ENCODE data around the gene GPR179. TPM values are rescaled to one million over a fixed set of nuclear protein-coding genes. Genes with fewer than 3 reads are reported as not detected.
"Not testable (repeated sequence)": the region's sequence is repeated elsewhere in the genome, so short reads cannot be mapped to it uniquely, and the experiment has no call there.

The GPR179 gene
- total RNA-seq, 1 experiment from 2014 or later, result 0.09 TPM

DNA sequence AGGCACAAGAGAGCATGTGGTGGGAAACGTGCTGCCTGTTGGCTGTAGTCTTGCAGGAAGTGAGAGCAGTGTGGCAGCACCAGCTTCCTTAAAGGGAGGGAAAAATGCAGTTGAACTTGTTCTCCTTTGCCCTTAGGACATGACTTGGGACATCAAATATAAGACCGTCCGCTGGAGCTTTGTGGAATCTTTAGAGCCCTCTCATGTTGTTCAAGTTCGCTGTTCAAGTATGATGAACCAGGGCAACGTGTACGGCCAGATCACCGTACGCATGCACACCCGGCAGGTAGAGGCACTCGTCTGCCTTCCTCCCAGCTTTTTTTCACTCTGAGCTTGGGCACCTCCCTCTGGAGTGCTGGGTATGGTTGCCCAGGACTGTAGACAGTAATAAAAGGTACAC, 23.3 kb downstream of the GPR179 start:
- H3K36me3 Mint-ChIP-seq, result peaks cover 42% of the 10 kb centered on the region
- peak overlapping the region; percentile 25; the same call in 1 of the 2 replicates for H3K27ac Mint-ChIP-seq
- ATAC-seq (no peak), DNase-seq (ENCODE audit: low spot score) (no peak)
- peaks cover 17% of the 10 kb centered on the region for H3K4me1 Mint-ChIP-seq
- no peak overlapping the region for H3K4me3 Mint-ChIP-seq
- ChIA-PET POLR2A (no interaction called here), CTCF (interaction anchor here (1.5 to 5.3 kb wide), 2 partner anchors 13 to 93 kb away, joined by 6 to 43 read pairs; no protein-coding TSS in a partner anchor)
- H3K9me3 Mint-ChIP-seq, result no peaks in the 10 kb centered on the region
- TF ChIP-seq GABPB1 (CRISPR knock-in tag; IDR thresholded peaks at IDR 0.05) (no peak), ZNF232 (CRISPR knock-in tag; IDR thresholded peaks at IDR 0.05) (no peak), TEAD4 (CRISPR knock-in tag; IDR thresholded peaks at IDR 0.05) (no peak), OVOL2 (CRISPR knock-in tag; IDR thresholded peaks at IDR 0.05; ENCODE audit: borderline replicate concordance) (no peak), TP53 (CRISPR knock-in tag; IDR thresholded peaks at IDR 0.05) (no peak), ZNF396 (CRISPR knock-in tag; IDR thresholded peaks at IDR 0.05; ENCODE audit: borderline replicate concordance) (no peak)
- TF ChIP-seq, protein P1, sequence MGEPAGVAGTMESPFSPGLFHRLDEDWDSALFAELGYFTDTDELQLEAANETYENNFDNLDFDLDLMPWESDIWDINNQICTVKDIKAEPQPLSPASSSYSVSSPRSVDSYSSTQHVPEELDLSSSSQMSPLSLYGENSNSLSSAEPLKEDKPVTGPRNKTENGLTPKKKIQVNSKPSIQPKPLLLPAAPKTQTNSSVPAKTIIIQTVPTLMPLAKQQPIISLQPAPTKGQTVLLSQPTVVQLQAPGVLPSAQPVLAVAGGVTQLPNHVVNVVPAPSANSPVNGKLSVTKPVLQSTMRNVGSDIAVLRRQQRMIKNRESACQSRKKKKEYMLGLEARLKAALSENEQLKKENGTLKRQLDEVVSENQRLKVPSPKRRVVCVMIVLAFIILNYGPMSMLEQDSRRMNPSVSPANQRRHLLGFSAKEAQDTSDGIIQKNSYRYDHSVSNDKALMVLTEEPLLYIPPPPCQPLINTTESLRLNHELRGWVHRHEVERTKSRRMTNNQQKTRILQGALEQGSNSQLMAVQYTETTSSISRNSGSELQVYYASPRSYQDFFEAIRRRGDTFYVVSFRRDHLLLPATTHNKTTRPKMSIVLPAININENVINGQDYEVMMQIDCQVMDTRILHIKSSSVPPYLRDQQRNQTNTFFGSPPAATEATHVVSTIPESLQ (CRISPR knock-in tag; IDR thresholded peaks at IDR 0.05), result no peak
- H3K27me3 Mint-ChIP-seq (ENCODE audit: low read depth), result no peaks in the 10 kb centered on the region

DNA sequence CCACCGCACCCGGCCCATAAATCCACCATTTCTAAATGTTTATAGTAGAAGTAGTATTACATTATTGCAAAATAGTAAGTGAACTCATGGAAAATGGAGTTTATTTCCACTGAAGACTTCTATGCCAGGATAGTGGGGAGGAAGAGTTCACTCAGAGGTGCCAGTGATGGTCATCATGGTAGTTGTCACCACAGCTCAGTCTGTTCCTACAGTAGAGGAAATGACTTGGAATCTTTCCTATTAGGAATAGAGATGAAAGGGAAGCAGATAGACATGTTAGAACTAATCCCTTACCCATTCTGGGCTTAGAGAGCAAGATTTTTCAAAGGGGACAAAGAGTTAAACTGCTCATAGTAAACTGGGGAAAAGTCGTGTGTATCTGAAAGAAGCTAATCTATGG, 26.7 kb downstream of the GPR179 start:
- Mint-ChIP-seq H3K36me3 (peaks cover 35% of the 10 kb centered on the region), H3K4me1 (no peaks in the 10 kb centered on the region), H3K27me3 (ENCODE audit: low read depth) (no peaks in the 10 kb centered on the region), H3K27ac (peak overlapping the region; percentile 72), H3K4me3 (no peak overlapping the region), H3K9me3 (no peaks in the 10 kb centered on the region)
- POLR2A ChIA-PET, result no interaction called here
- CTCF ChIA-PET, result interaction anchor here (0.7 to 1.7 kb wide), 4 partner anchors 14 to 97 kb away, joined by 3 to 6 read pairs (median 4); no protein-coding TSS in a partner anchor
- TF ChIP-seq GRHL2 (CRISPR knock-in tag; IDR thresholded peaks at IDR 0.05; ENCODE audit: insufficient replicate concordance, severe bottlenecking) (no peak), OVOL2 (CRISPR knock-in tag; IDR thresholded peaks at IDR 0.05; ENCODE audit: borderline replicate concordance) (no peak), SP1 (CRISPR knock-in tag; conservative IDR thresholded peaks at IDR 0.05) (no peak), ZNF263 (CRISPR knock-in tag; IDR thresholded peaks at IDR 0.05; ENCODE audit: low read depth) (no peak)
- TF ChIP-seq, protein P2, sequence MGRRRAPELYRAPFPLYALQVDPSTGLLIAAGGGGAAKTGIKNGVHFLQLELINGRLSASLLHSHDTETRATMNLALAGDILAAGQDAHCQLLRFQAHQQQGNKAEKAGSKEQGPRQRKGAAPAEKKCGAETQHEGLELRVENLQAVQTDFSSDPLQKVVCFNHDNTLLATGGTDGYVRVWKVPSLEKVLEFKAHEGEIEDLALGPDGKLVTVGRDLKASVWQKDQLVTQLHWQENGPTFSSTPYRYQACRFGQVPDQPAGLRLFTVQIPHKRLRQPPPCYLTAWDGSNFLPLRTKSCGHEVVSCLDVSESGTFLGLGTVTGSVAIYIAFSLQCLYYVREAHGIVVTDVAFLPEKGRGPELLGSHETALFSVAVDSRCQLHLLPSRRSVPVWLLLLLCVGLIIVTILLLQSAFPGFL (CRISPR knock-in tag; IDR thresholded peaks at IDR 0.05; ENCODE audit: borderline replicate concordance), result no peak
- no peak for DNase-seq (ENCODE audit: low spot score)
- ATAC-seq, result no peak

DNA sequence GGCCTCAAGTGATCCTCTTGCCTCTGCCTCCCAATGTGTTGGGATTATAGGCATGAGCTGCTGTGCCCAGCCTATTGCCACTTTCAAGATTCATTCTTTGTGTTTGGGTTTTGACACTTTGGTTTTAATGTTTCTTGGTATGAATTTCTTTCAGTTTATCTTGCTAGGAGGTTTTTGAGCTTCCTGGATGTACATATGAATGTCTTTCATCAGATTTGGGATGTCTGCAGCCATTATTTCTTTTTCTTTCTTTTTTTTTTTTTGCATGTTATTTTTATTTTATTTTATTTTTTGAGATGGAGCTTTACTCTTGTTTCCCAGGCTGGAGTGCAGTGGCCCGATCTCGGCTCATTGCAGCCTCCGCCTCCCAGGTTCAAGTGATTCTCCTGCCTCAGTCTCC, 28.3 kb downstream of the GPR179 start:
- peaks cover 30% of the 10 kb centered on the region for H3K36me3 Mint-ChIP-seq
- no peak overlapping the region for H3K27ac Mint-ChIP-seq
- DNase-seq (ENCODE audit: low spot score), result no peak
- H3K9me3 Mint-ChIP-seq, result no peaks in the 10 kb centered on the region
- H3K4me1 Mint-ChIP-seq, result no peaks in the 10 kb centered on the region
- ChIA-PET CTCF (interaction anchor here (0.7 kb wide), 1 partner anchor 18 kb away, joined by 6 read pairs; no protein-coding TSS in a partner anchor), POLR2A (interaction anchor here (0.6 kb wide), 1 partner anchor 122 kb away, joined by 3 read pairs; no protein-coding TSS in a partner anchor)
- ATAC-seq, result no peak
- no peak overlapping the region for H3K4me3 Mint-ChIP-seq
- no peaks in the 10 kb centered on the region for H3K27me3 Mint-ChIP-seq (ENCODE audit: low read depth)
- TF ChIP-seq TEAD4 (CRISPR knock-in tag; IDR thresholded peaks at IDR 0.05), result no peak
- TF ChIP-seq NR1H2 (CRISPR knock-in tag; IDR thresholded peaks at IDR 0.05), result no peak

DNA sequence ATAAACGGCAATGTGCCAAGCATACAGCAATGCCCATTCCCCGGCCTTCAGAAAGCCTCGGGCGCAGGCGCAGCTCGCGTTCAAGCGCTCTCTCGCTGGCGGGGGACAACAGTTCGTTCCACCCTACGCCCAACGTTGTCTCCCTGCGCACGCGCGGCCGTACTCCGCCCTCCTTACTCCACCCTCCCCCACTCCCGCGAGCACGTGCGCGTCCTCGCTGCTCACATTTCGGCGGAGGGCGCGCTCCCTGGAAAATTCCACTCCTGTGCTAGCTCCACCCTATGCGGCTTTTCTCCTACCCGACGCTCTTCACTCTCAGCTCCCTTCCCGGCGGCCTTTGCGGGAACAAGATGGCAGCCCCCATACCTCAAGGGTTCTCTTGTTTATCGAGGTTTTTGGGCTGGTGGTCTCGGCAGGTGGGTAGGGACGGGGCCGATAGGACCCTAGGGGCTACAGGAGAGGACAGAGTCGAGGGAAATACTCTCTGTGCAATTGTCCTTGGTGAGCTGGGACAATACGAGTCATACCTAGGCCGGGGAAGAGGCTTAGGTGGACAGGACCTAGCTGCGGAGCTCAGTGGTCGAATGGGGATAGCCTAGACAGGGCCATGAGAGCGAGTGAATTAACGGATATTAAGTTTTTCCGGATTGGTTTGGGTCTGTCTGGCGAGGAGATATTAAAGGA, 46.8 kb downstream of the GPR179 start, which contains the start of gene MRPL45:
Gene MRPL45, plus strand, starts transcription at position 335 of the 684 bp plus-strand sequence. Its CDS starts 16 bp downstream, at position 351.
- peak; percentile 97 for DNase-seq (ENCODE audit: low spot score)
- TF ChIP-seq, protein P3, sequence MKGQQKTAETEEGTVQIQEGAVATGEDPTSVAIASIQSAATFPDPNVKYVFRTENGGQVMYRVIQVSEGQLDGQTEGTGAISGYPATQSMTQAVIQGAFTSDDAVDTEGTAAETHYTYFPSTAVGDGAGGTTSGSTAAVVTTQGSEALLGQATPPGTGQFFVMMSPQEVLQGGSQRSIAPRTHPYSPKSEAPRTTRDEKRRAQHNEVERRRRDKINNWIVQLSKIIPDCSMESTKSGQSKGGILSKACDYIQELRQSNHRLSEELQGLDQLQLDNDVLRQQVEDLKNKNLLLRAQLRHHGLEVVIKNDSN (CRISPR knock-in tag; IDR thresholded peaks at IDR 0.05), result peak; percentile 76; the same call in 1 of the 2 replicates
- TF ChIP-seq, protein P4, sequence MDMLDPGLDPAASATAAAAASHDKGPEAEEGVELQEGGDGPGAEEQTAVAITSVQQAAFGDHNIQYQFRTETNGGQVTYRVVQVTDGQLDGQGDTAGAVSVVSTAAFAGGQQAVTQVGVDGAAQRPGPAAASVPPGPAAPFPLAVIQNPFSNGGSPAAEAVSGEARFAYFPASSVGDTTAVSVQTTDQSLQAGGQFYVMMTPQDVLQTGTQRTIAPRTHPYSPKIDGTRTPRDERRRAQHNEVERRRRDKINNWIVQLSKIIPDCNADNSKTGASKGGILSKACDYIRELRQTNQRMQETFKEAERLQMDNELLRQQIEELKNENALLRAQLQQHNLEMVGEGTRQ (CRISPR knock-in tag; IDR thresholded peaks at IDR 0.05), result peak; percentile 75
- TF ChIP-seq, protein P5, sequence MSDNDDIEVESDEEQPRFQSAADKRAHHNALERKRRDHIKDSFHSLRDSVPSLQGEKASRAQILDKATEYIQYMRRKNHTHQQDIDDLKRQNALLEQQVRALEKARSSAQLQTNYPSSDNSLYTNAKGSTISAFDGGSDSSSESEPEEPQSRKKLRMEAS (CRISPR knock-in tag; IDR thresholded peaks at IDR 0.05), result peak; percentile 67; the same call in 1 of the 2 replicates
- TF ChIP-seq FOXK1 (CRISPR knock-in tag; IDR thresholded peaks at IDR 0.05), result peak; percentile 38; the same call in 1 of the 2 replicates
- 0 out of 2 replicates have a peak, but pooled peaks have one; percentile 40 for TF ChIP-seq ETV6 (CRISPR knock-in tag; IDR thresholded peaks at IDR 0.05)
- H3K4me1 Mint-ChIP-seq; H3K9me3 Mint-ChIP-seq; POLR2A ChIA-PET; H3K27me3 Mint-ChIP-seq (ENCODE audit: low read depth): not testable (repeated sequence)
- peak within 1 kb of the TSS; percentile 98 for H3K4me3 Mint-ChIP-seq
- CTCF ChIA-PET, result interaction anchor here (0.6 to 1.5 kb wide), 2 partner anchors 25 to 28 kb away, joined by 3 to 6 read pairs; no protein-coding TSS in a partner anchor
- H3K27ac Mint-ChIP-seq, result peak within 1 kb of the TSS; percentile 99
- ATAC-seq, result peak; percentile 95
- H3K36me3 Mint-ChIP-seq, result peaks cover 14% of the 10 kb centered on the region

DNA sequence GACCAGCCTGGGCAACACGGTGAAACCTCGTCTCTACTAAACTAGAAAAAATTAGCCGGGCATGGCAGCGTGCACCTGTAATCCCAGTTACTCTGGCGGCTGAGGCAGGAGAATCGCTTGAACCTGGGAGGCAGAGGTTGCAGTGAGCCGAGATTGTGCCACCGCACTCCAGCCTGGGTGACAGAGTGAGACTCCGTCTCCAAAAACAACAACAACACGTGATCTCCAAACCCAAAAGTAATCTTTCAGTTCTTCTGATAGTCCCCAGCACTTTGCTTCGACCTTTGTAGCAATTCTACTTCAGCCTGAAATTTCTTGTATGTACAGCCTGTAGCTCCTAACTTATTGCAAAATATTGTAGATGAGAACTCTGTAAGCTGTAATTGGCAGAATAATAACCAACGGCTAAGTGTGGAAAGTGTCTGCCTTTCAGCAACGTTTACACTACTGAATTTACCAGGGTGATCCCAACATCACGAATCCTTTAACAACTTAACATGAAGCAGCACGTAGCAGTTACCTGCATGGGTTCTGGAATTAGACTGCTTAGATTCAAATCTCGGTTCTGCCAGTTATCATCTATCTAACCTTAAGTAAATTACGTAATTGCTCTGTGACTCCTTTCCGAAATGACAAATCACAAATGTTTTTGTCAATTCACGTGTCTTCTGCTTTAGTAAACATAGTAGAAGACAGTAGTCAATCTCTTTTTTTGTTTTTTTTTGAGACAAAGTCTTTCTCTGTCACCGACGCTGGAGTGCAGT, 48.0 kb downstream of the GPR179 start:
- POLR2A ChIA-PET; DNase-seq (ENCODE audit: low spot score): not testable (repeated sequence)

More for the DNA sequence above, 48.0 kb downstream of the GPR179 start:
- H3K36me3 Mint-ChIP-seq; H3K4me1 Mint-ChIP-seq; H3K27me3 Mint-ChIP-seq (ENCODE audit: low read depth); H3K9me3 Mint-ChIP-seq; ATAC-seq: not testable (repeated sequence)
- Mint-ChIP-seq H3K27ac (peak overlapping the region; percentile 38; the same call in 1 of the 2 replicates), H3K4me3 (0 out of 2 replicates have a peak overlapping the region, but pooled peaks have one; percentile 98)
- CTCF ChIA-PET, result interaction anchor here (1.5 kb wide), 1 partner anchor 26 kb away, joined by 6 read pairs; no protein-coding TSS in a partner anchor
